Vagina (tissue), 2 donors: ENCODE data around the gene RPN2. TPM values are rescaled to one million over a fixed set of nuclear protein-coding genes. Genes with fewer than 3 reads are reported as not detected.

Experiments
- DNase-seq, 2 donors: peaks; one replicate each; pipeline ENCODE4 v3.0.0-alpha.2; 2017; ENCODE audit errors: extremely low spot score in 2 of 2
- H3K27ac ChIP-seq: fragments of 200-600 bp; sonication (generic); one replicate; pipeline ENCODE4 v1.5.1; 2019
- H3K27me3 ChIP-seq: fragments of 200-600 bp; sonication (generic); one replicate; pipeline ENCODE4 v1.5.1; 2019
- H3K36me3 ChIP-seq, 2 donors: fragments of 200-600 bp; sonication (generic); one replicate each; pipeline ENCODE4 v1.5.1; 2017 to 2019
- H3K4me1 ChIP-seq: fragments of 200-600 bp; sonication (generic); one replicate; pipeline ENCODE4 v1.5.1; 2019
- H3K4me3 ChIP-seq, 2 donors: fragments of 200-600 bp; sonication (generic); 1 replicate in 1 of 2; 2 replicates in 1 of 2; pipeline ENCODE4 v1.5.1; 2016 to 2019
- H3K9me3 ChIP-seq: fragments of 200-600 bp; sonication (generic); one replicate; pipeline ENCODE4 v1.5.1; 2019
- POLR2A ChIP-seq, 2 donors: fragments of 450-650 bp; IDR thresholded peaks; one replicate each; pipeline ENCODE4 v1.6.1; 2017; ENCODE audit warnings: antibody characterized with exemption in 2 of 2, mild to moderate bottlenecking in 2 of 2, moderate library complexity in 2 of 2
- POLR2AphosphoS5 ChIP-seq, 2 donors: sonication (generic); formaldehyde crosslinking; IDR thresholded peaks; one replicate each; pipeline ENCODE4 v1.9.0; 2017; ENCODE audit warnings: antibody characterized with exemption in 2 of 2, mild to moderate bottlenecking in 2 of 2, low read depth in 1 of 2; ENCODE audit not compliant: insufficient read depth in 1 of 2
- intact Hi-C: fragments of 100-400 bp; cut with DNase I; formaldehyde crosslinking; loops from one replicate; pipeline ENCODE4 v1.15.1; 2023
- total RNA-seq: library from RNA; depleted of rRNA; stranded (reverse); fragments of >200 nt; gene quantifications from one replicate; pipeline ENCODE4 v1.2.3, GENCODE V29; 2016
- TF ChIP-seq, protein P1 (sequence below), 3 experiments: fragments of 450-650 bp in 2 of 3; fragments of 200-600 bp in 1 of 3; sonication (generic) in 1 of 3; IDR thresholded peaks; one replicate each; pipeline ENCODE4 v1.5.1; 2017 to 2019; ENCODE audit warnings: antibody characterized with exemption in 3 of 3, mild to moderate bottlenecking in 2 of 3, moderate library complexity in 2 of 3

The RPN2 gene
- total RNA-seq, 1 donor from 2014 or later, result 103 TPM

DNA sequence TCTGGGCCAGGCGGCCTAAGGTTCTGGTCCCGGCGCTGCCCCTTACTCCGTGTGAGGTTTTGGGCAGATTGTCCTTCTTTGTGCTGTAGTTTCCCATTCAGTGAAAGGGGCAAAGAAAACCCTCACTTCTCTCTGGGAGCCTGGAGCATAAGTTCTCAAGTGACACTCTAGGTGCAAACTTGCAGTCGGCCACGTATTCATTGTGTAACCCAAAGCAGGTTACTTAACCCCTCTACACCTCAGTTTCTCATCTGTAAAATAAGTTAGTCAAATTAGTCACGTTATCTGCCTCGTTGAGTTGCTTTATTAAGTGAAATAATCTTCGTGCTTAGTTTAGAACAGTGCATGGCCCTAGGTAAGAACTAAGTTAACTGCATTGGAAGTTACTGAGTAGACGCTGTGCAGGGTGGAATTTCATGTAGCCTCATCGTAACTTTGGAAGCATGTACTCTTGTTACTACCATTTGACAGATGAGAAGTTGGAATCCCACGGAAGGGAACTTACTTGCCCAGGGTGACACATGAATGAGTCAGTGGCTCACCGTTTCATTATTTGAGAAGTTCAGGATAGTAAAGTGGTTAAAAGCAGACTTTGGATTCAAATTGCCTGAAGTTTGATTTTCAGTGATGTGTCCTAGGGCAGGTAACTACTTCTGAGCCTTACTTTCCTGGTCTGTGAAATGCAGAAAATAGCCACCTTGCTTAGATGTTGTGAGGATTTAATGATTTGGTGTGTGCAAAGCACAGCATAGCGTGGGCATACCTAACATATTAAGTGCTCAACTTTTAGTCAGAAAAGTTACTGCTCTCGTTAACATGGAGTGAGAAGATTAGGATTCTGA is 774 bp downstream of the RPN2 start:
- DNase-seq, result no peak
- Histone ChIP-seq H3K27ac (peak overlapping the region; percentile 96), H3K4me3 (peak overlapping the region; percentile 76 to 86), H3K27me3 (no peaks in the 10 kb centered on the region), H3K4me1 (peaks cover 30% of the 10 kb centered on the region), H3K9me3 (no peaks in the 10 kb centered on the region), H3K36me3 (peaks cover 0 to 8% of the 10 kb centered on the region in 2 donors)
- TF ChIP-seq POLR2AphosphoS5 (IDR thresholded peaks at IDR 0.05; ENCODE audit: insufficient read depth in 1 of 2, low read depth in 1 of 2) (no peak), POLR2A (IDR thresholded peaks at IDR 0.05) (no peak)
- TF ChIP-seq, protein P1, sequence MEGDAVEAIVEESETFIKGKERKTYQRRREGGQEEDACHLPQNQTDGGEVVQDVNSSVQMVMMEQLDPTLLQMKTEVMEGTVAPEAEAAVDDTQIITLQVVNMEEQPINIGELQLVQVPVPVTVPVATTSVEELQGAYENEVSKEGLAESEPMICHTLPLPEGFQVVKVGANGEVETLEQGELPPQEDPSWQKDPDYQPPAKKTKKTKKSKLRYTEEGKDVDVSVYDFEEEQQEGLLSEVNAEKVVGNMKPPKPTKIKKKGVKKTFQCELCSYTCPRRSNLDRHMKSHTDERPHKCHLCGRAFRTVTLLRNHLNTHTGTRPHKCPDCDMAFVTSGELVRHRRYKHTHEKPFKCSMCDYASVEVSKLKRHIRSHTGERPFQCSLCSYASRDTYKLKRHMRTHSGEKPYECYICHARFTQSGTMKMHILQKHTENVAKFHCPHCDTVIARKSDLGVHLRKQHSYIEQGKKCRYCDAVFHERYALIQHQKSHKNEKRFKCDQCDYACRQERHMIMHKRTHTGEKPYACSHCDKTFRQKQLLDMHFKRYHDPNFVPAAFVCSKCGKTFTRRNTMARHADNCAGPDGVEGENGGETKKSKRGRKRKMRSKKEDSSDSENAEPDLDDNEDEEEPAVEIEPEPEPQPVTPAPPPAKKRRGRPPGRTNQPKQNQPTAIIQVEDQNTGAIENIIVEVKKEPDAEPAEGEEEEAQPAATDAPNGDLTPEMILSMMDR (IDR thresholded peaks at IDR 0.05), result no peak
- intact Hi-C loops, result no loop called here

DNA sequence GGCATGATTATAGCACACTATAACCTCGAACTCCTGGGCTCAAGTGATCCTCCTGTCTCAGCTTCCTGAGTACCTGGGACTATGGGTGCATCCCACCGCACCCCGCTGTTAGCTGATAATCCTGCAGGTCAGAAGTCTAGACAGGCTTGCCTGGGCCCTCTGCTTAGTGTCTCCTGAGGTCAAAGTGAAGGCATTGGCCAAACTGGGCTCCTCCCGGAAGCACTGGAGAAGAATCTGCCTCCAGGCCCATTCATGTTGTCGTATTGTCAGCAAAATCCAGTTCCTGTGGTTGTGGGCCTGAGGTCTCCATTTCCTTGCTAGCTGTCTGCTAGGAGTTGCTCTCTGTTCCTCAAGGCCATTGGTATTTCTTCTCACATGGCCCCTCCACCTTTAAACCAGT is 6.6 kb downstream of the RPN2 start:
- Histone ChIP-seq H3K36me3 (peaks cover 0 to 31% of the 10 kb centered on the region in 2 donors), H3K27me3 (no peaks in the 10 kb centered on the region), H3K9me3 (no peaks in the 10 kb centered on the region), H3K4me1 (peaks cover 23% of the 10 kb centered on the region), H3K27ac (no peak overlapping the region), H3K4me3 (no peak overlapping the region)
- DNase-seq, result no peak
- intact Hi-C loops, result no loop called here
- TF ChIP-seq POLR2A (IDR thresholded peaks at IDR 0.05) (no peak), POLR2AphosphoS5 (IDR thresholded peaks at IDR 0.05; ENCODE audit: insufficient read depth in 1 of 2, low read depth in 1 of 2) (no peak)
- TF ChIP-seq, protein P1 (IDR thresholded peaks at IDR 0.05), result no peak

DNA sequence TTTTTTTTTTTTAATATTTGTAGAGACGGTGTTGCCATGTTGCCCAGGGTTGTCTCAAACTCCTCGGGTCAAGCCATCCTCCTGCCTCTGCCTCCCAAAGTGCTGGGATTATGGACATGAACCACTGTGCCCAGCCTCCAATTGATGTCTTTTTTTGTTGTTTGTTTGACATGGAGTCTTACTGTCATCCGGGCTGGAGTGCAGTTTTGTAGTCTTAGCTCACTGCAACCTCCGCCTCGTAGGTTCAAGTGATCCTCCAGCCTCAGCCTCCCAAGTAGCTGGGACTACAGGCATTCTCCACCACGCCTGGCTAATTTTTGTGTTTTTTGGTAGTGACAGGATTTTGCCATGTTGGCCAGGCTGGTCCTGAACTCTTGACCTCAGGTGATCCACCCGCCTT is 9.7 kb downstream of the RPN2 start:
- TF ChIP-seq, protein P1 (IDR thresholded peaks at IDR 0.05), result no peak
- TF ChIP-seq POLR2AphosphoS5 (IDR thresholded peaks at IDR 0.05; ENCODE audit: insufficient read depth in 1 of 2, low read depth in 1 of 2) (no peak), POLR2A (IDR thresholded peaks at IDR 0.05) (no peak)
- Histone ChIP-seq H3K9me3 (no peaks in the 10 kb centered on the region), H3K27ac (no peak overlapping the region), H3K27me3 (no peaks in the 10 kb centered on the region), H3K4me3 (no peak overlapping the region), H3K4me1 (peaks cover 26% of the 10 kb centered on the region), H3K36me3 (peaks cover 0 to 31% of the 10 kb centered on the region in 2 donors)
- no peak for DNase-seq
- intact Hi-C loops, result no loop called here

DNA sequence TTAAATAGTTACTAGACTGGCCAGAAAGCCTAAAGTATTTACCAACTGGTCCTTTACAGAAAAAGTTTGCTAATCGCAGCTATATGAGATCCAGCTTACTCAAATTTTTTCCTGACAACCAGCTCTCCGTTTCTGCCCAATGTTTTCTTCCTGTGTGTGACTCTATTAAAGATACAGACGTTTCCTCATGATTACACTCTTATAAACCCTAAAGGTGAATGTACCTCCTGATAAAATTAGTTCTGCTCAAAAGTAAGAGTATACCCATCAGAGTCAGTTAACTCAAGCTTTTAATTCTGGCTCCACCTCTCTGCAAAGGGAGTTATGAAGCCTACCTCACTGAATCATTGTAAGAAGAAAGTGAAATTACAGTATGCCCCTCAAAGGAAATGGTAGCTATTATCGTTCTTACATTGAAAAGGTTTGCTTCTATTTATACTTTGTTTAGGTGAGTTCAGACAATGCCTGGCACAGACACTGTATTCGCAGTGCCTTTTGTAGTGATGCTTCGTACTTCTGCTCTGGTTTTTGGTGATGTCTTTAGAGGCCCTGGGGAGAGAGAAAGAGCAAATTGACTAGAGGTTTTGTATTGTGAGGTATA is 10.4 kb downstream of the RPN2 start:
- DNase-seq, result no peak
- Histone ChIP-seq H3K36me3 (peaks cover 0 to 27% of the 10 kb centered on the region in 2 donors), H3K9me3 (no peaks in the 10 kb centered on the region), H3K4me1 (peaks cover 28% of the 10 kb centered on the region), H3K4me3 (no peak overlapping the region), H3K27me3 (no peaks in the 10 kb centered on the region), H3K27ac (no peak overlapping the region)
- no peak for TF ChIP-seq POLR2AphosphoS5 (IDR thresholded peaks at IDR 0.05; ENCODE audit: insufficient read depth in 1 of 2, low read depth in 1 of 2)
- TF ChIP-seq, protein P1 (IDR thresholded peaks at IDR 0.05), result no peak
- no peak for TF ChIP-seq POLR2A (IDR thresholded peaks at IDR 0.05)
- intact Hi-C loops, result no loop called here
